GM19438 (cell line): ENCODE results near the gene PRPF8.

ENCODE experiments used
- ATAC-seq: cut with Tn5 transposase; IDR thresholded peaks from one replicate; pipeline ENCODE4 v1.9.1; 2021; ENCODE audit warnings: low read depth; ENCODE audit not compliant: unreplicated experiment

PRPF8 gene

GRCh38 chr17:1628856-1629503 lies 55.7 kb downstream of the PRPF8 start:
- peak; percentile 54 for ATAC-seq

DNA sequence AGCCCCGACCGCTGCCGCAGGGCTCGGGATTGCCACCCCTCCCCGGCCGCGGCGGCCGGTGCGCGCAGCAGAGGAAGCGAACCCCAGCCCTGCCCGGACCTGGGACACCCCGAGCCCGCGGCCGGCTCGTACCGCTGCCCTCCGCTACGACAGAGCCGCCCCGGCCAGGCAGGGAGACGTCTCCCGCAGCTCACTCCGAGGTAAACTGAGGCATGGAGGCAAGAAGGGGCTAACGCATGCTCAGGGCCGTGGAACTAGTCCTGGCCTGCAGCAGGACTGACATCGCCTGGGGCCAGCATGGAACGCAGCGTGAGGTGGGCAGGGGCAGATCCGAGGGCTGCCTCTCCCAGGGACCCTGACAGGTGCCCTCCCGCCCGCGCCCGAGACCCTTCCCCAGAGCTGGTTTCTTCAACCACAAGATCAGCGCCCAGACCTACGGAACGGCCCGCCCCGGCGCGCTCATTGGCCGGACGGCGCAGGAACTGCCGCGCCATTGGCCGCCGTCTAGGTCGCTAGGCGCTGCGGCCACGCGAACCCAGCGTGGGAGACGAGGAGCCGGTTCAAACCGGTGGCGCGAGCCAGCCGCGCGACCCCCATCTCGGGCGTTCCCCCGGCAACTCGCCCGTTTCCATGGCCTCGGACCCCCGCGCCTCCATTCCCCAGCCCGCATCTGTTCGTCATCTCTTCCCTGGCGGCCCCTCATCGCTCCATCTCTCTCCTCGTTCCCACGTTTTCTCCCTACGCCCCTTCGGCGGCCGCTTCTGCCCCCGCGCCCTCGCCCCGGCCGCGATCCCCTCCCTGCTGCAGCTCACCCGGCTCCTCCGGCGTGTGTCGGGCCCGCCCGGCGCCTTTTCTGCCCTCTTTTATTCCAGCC lies 56.4 kb downstream of the PRPF8 start, which contains the start of gene SLC43A2:
SLC43A2 (minus strand) TSS at position 853 of the 874 bp plus-strand sequence. CDS start 960 bp downstream, outside the sequence.
- peak; percentile 45 for ATAC-seq

DNA sequence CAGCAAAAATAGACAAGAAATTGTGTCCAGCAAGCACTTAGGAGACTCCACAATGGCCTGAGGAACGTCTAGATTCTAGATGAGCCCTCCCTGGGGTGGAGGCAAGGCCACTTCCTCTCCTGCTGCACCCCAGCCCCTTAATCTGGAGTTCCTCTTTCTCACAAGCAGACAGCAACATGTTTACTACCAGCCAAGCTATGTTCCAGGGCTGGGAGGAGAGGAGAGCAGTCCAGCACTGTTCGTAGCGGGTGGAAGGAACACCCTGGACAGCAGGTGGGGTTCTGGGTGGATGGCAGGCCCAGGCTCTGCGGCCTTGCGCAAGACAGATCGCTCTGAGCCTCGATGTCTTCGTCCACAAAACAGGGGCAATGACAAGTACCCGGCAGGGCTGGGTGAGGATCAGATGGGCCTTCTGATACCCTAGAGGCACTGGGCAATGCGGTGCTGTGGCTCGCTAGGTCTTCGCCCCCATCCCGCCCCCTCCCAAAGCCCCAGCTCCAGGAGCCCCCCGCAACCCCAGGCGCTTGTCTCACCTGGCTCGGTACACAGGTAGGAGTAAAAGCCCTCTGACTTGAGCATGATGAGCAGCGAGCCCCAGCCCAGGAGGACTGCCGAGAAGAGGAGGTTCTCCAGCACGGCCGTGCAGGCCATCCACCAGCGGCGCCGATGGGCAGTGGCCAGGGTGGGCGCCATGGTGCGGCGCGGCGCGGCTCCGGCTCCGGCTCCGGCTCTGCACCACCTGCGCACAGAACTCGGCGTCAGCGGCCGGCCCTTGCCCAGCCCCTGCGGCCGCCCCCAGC lies 57.3 kb downstream of the PRPF8 start:
- no peak for ATAC-seq

DNA sequence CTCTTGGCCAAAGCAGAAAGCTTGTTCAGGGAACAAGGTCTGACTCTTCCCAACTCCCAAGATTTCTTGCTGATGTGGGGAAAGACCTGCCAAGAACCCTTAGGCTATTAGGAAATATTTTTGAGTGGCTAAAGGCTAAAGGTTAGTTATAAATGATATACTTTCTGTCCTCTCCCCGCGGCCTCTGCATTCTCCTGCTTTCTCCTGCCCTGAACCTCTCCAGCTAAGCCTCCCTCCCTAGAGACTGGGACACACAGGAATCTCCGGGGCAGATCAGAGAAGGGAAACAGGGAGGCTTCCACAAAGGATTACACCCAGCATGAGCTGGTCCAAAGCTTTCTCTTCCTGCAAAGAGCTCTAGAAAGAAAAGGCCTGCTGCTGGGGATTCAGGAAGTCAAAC lies 58.3 kb downstream of the PRPF8 start:
- no peak for ATAC-seq

- no peak for ATAC-seq
Measured at GRCh38 chr17:1625581-1625980, 59.1 kb downstream of the PRPF8 start.

DNA sequence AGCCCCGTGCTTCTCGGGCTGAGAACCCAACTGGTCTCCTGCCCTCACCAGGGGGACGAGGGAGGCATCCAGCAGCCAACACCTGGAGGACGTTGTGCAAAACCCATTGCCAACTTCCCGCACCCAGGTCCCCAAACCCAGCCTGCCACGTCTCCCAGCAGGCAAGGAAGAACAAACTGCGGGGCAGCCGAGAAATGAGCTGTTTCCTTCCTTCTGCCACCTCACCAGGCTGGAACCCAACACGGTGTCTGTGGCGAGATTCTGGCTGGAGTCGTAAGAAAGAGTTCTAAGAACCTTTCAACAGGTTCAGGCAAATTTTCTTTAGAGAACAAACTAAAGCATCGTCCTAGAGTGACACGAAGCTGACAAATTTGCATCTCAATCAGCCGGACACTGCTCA lies 59.6 kb downstream of the PRPF8 start:
- no peak for ATAC-seq

- ATAC-seq = no peak
Measured at GRCh38 chr17:1624650-1625049, 60.0 kb downstream of the PRPF8 start.

- no peak for ATAC-seq
Measured at GRCh38 chr17:1623057-1623630, 61.5 kb downstream of the PRPF8 start.

- ATAC-seq = no peak
Measured at GRCh38 chr17:1621273-1621954, 63.3 kb downstream of the PRPF8 start.

GRCh38 chr17:1620486-1620885 lies 64.2 kb downstream of the PRPF8 start:
- no peak for ATAC-seq

DNA sequence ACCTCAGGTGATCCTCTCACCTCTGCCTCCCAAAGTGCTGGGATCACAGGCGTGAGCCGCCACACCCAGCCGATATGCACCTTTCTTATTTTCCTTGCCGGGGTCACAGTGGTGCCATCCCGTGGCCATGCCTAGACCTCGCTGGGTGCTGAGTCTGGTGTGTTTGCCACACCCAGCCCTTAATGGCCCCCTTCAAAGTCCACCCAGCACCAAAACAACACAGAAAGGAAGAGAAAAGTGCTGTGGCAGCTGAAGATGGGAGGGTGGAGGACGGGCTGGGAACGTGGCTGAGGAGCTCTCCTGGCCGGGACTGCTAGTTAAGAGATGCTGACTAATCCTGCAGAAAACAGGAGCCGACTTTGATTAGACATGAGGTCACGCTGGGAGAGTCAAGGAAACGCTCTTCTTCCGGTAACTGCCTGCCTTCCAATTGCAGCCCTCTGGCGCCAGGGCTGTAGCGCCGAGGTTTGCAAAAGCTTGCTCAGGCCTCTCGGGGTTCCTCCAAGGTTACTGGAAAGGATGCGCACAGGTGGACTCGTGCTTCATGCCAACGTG lies 67.0 kb downstream of the PRPF8 start:
- no peak for ATAC-seq

- no peak for ATAC-seq
Measured at GRCh38 chr17:1616101-1616500, 68.6 kb downstream of the PRPF8 start.

DNA sequence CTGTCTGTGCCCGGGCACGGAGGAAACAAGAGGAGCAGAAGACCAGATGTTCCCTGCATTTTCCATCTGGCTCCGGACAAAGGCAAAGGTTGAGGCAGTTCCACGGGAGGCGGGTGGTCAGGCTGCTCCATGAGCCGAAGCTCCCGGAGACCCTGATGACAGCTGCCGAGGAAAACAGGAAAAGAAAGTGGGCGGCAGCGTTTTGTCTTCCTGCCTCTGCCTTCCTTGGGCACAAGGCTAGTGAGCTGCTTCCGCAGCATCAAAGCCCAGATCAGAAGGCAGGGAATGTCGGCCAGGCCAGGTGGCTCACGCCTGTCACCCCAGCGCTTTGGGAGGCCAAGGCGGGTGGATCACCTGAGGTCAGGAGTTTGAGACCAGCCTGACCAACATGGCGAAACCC lies 72.3 kb downstream of the PRPF8 start:
- ATAC-seq = no peak

DNA sequence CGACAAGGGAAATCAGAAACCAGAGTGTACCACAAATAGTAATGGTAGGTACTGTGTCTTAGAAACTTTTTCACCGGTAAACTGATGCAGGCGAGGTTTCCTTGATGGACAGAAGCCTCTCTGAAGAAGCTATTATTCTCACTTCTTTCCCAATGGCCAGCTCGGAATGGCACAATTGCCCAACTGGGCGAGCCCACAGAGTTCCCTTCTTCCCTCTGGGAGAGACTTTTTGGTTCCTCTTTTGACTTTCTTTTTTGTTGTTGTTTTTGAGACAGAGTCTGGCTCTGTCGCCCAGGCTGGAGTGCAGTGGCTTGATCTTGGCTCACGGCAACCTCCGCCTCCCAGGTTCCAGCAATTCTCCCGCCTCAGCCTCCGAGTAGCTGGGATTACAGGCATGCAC lies 73.0 kb downstream of the PRPF8 start:
- no peak for ATAC-seq

DNA sequence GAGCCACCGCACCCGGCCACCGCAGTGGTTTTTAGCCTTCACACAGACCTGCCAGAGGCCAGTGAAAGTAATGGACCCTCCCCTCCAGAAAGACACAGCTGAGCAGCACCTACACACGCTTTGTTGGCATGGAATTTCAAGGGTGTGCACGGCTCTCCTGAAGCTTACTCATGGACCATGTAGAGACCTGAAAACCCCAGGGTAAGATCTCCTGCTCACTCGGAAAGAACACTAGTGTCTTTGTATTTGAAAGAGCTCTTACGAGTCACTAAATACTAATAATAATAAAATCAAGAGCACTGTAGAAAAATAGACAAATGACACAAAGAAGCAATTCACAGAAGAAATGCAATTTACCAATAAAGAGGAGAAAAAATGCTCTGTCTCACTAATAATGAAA lies 76.0 kb downstream of the PRPF8 start:
- no peak for ATAC-seq

DNA sequence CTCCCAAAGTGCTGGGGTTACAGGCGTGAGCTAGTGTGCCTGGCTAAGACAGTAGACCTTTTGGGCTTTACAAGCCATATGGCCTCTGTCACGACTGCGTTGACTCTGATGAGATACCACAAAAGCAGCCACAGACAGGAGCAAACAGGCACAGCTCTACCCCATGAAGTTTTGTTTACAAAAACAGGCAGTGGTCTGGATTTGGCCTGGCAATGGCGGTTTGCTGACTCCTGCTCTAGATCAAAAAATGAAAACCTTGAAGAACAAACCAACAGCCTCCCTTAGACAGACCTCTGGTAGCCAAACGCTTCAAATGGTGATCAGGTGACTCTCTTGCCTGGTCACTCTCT lies 76.7 kb downstream of the PRPF8 start:
- no peak for ATAC-seq

DNA sequence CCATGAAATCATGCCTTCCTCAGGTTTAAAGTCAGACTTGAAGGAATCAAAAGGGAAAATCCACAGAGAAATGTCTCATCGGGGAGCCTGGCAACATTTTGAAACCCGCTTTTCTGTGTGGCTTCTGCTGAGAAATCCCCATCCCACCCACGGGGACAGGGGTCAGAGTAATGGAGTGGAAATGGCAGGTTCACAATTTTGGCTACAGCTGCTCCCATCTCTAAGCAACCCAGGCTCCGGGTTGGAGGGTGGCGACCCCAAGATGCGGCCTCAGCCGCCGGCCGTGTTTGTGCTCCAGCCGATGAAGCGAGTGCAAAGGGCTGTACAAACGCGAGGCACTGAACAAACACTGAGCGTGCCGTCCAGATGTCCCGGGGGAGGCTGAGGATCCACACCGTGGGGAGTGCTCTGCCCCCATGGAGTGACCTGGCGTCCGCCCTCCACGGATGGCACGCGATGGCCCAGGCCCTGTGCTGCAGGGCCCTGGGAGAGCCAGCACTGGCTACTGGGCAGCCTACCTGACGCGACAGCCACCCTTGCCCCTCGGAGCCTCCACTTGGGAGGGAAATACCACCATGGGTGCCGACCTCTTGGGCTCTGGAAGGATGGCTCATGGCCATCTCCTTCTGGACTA lies 78.2 kb downstream of the PRPF8 start:
- ATAC-seq = no peak

- no peak for ATAC-seq
Measured at GRCh38 chr17:1605681-1606351, 78.9 kb downstream of the PRPF8 start.
